CD4-positive, alpha-beta T cell treated with Interleukin-17A for 4 hours (primary cell): ENCODE results near the gene SERINC2.
"Not testable (repeated sequence)": the region's sequence is repeated elsewhere in the genome, so short reads cannot be mapped to it uniquely, and the experiment has no call there.

Source experiments
- DNase-seq: peaks from one replicate; pipeline ENCODE4 v3.0.0-alpha.2; 2020; ENCODE audit warnings: mixed read lengths

The SERINC2 gene

DNA sequence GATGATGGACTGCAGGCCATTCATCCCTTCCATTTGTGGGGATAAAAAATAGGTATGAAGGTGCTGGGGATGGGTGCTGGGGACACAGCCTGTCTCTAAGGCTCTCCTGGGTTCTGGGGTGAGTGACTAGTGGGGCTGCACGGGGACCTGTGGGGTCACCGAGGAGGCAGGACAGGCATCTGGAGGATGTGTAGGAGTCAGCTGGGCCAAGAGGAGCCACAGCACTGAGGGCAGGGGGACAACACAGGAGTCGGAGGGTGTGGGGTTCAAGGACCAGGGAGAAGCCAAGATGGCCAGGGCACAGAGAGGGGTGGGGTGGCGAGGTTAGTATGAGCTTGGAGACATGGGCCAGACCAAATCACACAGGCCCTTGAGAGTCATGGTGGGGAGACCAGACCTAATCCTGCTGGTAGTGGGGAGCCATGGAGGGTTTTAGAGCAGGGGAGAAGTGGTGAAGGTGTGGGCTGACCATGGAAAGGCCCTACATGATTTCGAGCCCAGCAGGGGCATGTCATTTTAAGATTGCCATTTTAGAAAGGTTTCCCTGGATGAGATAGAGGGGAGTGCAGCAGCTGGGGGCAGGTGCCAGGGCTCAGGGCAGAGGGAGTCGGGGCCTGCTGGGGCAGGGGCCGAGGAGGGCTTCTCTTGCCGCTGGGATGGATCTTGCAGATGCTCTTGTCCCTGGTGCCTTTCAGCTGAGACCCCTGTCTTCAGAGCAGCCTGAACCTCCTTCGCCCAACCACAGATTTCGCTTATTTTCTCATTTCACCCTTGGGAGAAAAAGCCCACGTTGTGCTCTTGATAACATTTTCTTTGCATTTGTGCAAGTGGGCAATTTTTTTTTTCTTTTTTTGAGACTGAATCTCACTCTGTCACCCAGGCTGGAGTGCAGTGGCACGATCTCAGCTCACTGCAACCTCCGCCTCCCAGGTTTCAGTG lies 22.7 kb downstream of the SERINC2 start:
- no peak for DNase-seq

GRCh38 chr1:31436596-31437432 lies 23.8 kb downstream of the SERINC2 start:
- DNase-seq: no peak

- DNase-seq: no peak
Observed at GRCh38 chr1:31437433-31438037, 24.5 kb downstream of the SERINC2 start.

DNA sequence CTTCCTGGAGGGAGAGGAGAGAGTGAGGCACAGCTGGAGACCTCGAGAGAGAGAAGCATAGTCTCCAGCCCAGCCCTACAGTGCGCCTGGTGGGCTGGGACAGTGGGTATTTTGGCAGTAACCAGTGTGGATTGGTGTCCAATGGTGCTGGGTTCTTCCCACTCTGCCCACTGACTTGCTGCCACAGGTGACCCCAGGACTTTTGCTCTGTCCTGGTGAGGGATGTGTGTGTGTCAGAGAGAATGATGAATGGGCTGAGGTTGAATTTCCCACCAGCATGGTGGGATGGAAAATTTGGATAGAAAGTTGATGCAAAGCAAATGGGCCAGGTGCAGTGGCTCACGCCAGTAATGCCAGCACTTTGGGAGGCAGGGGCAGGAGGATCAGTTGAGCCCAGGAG lies 26.3 kb downstream of the SERINC2 start:
- DNase-seq: no peak

DNA sequence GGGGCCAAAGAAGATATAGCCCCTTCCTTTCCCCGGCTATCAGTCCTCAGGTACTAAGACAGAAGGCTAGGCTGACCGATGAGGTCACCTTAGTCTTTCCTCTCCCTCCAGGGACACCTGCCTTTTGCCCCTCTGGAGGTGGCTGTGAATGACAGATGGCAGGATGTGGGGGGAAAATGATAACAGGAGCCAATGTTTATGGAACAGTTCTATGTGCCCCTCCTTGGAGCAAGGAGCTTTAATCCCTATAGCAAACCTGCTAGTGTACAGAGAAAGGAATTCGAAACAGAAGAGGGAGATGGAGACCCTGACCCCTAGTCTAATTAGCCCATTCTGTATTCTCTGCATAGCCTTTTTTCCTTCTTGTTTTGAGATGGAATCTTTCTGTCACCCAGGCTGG lies 28.1 kb downstream of the SERINC2 start:
- no peak for DNase-seq

- DNase-seq: no peak
Observed at GRCh38 chr1:31441558-31441957, 28.5 kb downstream of the SERINC2 start.

GRCh38 chr1:31441970-31442647 lies 29.1 kb downstream of the SERINC2 start:
- DNase-seq: no peak

- DNase-seq: no peak
Observed at GRCh38 chr1:31442648-31442994, 29.6 kb downstream of the SERINC2 start.

DNA sequence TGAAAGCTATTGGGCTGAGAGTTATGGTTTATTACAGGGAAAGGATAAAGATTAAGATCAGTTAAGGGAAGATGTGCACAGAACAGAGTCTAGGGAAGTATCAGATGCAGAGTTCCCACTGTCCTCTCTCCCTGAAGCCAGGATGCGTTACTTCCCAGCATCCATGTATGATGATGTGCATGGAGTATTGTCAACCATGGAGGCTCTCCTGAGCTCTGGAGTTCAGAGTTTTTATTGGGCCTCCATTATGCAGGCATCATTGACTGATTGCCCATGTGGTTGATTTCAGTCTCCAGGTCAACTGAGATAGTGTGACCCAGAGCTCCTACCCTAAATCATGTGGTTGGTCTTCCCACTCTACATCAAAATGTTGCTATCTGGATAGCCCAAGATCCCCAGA lies 30.7 kb downstream of the SERINC2 start:
- no peak for DNase-seq

GRCh38 chr1:31444725-31445448 lies 31.9 kb downstream of the SERINC2 start:
- no peak for DNase-seq

DNA sequence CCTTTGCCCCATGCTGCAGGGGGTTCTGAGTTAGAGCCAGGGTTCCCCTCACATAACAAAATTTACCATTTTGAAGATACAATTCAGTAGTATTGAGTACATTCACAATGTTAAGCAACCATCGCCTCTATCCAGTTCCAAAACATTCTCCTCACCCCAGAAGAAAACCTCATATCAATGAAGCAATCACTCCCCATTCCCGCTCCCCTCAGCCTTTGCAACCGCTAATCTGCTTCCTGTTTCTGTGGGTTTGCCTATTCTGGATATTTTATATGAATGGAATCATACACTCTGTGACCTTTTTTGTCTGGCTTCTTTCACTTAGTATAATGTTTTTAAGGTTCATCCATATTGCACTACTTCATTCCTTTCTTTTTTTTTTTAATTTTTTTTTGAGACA lies 32.9 kb downstream of the SERINC2 start:
- DNase-seq: no peak

- no peak for DNase-seq
Observed at GRCh38 chr1:31447210-31447609, 34.2 kb downstream of the SERINC2 start.

- no peak for DNase-seq
Observed at GRCh38 chr1:31453384-31454079, 40.5 kb downstream of the SERINC2 start.

- no peak for DNase-seq
Observed at GRCh38 chr1:31458287-31458896, 45.4 kb downstream of the SERINC2 start.

GRCh38 chr1:31460027-31460426 lies 47.0 kb downstream of the SERINC2 start:
- DNase-seq: no peak

GRCh38 chr1:31467005-31467674 lies 54.1 kb downstream of the SERINC2 start:
- no peak for DNase-seq

DNA sequence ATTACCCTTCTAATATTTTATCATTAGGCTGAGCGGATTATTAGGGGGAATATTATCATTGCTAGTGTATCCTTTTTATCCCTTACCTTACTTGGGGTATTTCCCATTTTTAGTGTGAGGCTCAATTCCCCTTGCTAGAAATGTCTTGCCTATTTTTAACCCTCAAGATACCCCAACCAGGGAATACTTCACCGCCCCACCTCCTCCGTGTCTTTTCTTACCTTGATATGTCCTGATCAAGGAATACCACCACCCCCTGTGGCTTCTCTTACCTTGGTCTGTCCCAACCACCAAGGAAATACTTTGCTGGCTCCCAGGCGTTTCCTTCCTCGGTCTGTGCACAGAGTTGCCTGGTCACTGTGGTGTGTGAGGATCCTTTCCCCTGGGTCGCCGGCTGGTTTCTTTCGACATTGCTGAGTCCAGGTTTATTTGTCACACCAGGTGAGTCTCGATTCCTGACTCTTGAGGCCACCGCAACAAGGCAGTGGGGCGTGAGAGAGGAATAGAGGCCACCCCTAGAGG lies 57.8 kb downstream of the SERINC2 start:
- DNase-seq: no peak

- not testable (repeated sequence) for DNase-seq
Observed at GRCh38 chr1:31471452-31472313, 58.7 kb downstream of the SERINC2 start.

GRCh38 chr1:31472314-31472651 lies 59.3 kb downstream of the SERINC2 start:
- not testable (repeated sequence) for DNase-seq
